Astrocyte of the spinal cord (primary cell): ENCODE results near the gene PP2D1.
"Not testable (repeated sequence)": the region's sequence is repeated elsewhere in the genome, so short reads cannot be mapped to it uniquely, and the experiment has no call there.

Experiments used
- DNase-seq: peaks from one replicate; pipeline ENCODE4 v3.0.0; 2011; ENCODE audit warnings: low read depth, low spot score
- H3K4me3 ChIP-seq: 2 replicates; pipeline ENCODE4 v1.5.1; 2011; ENCODE audit warnings: low read depth, mild to moderate bottlenecking, low read length, moderate library complexity
- in situ Hi-C: cut with HindIII; loops from 2 replicates; pipeline ENCODE4 v1.10.0; 2017; ENCODE audit warnings: low sequenced_read_pairs
- TF ChIP-seq, protein P1 (sequence below): IDR thresholded peaks from 2 replicates; pipeline ENCODE4 v1.5.1; 2012; ENCODE audit warnings: low read depth, mild to moderate bottlenecking, low read length, inconsistent platforms

Gene PP2D1

GRCh38 chr3:20035019-20035418 lies 23.0 kb upstream of the PP2D1 start:
- H3K4me3 ChIP-seq = no peak overlapping the region
- TF ChIP-seq, protein P1, sequence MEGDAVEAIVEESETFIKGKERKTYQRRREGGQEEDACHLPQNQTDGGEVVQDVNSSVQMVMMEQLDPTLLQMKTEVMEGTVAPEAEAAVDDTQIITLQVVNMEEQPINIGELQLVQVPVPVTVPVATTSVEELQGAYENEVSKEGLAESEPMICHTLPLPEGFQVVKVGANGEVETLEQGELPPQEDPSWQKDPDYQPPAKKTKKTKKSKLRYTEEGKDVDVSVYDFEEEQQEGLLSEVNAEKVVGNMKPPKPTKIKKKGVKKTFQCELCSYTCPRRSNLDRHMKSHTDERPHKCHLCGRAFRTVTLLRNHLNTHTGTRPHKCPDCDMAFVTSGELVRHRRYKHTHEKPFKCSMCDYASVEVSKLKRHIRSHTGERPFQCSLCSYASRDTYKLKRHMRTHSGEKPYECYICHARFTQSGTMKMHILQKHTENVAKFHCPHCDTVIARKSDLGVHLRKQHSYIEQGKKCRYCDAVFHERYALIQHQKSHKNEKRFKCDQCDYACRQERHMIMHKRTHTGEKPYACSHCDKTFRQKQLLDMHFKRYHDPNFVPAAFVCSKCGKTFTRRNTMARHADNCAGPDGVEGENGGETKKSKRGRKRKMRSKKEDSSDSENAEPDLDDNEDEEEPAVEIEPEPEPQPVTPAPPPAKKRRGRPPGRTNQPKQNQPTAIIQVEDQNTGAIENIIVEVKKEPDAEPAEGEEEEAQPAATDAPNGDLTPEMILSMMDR = no peak
- DNase-seq = no peak
- in situ Hi-C loops = no loop called here

DNA sequence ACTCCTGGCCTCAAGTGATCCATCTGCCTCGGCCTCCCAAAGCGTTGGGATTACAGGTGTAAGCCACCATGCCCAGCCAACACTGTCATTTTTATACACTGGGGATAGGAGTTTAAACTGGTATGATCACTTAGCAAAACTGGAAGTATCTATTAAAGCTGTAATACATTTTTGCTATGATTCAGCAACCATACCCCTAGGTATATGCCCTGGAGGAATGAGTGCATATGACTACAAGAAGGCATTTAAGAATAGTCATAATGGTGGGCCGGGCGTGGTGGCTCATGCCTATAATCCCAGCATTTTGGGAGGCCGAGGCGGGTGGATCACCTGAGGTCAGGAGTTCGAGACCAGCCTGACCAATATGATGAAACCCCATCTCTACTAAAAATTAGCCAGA lies 19.9 kb upstream of the PP2D1 start:
- H3K4me3 ChIP-seq, in situ Hi-C loops, DNase-seq: not testable (repeated sequence)

DNA sequence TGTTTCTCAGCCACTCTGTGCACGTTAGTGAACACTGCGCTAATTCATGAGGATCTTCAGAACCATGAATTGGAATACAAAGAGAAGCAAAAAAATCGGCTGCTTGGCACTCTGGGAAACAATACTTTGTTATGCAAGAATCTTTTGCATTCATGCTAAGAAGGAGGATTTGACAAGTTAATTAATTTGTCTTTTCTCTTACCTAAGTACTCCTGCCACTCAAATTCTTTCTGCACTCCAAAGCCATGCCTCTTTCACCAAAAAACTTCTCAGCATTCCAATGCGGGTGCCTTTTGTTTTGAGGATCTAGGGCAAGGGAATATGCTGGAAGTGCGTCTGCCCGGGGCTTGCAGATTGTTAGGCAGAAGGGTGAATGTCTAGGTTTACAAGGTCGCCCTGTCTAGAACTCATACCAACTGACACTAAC lies 16.9 kb upstream of the PP2D1 start:
- no peak for DNase-seq
- TF ChIP-seq, protein P1 = no peak
- no peak overlapping the region for H3K4me3 ChIP-seq
- in situ Hi-C loops = no loop called here

DNA sequence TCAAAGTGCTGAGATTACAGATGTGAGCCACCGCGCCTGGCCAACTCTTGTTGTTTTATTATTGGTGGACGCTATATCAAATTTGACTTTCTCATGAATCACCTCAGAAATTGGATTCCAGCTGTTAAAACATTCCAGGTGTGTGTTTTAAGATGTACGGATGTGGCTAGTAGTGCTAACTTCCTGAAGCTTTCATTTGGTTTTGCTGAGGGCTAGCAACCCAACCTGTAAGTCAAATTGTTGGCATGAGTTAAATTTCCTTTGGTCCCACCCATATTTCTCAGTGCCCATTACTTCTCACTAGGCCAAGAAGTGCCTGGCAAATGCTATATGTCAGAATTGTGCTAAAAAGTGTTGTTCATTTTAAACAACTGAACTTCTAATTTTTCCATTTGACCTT lies 15.1 kb upstream of the PP2D1 start:
- in situ Hi-C loops = no loop called here
- no peak overlapping the region for H3K4me3 ChIP-seq
- TF ChIP-seq, protein P1 = no peak
- DNase-seq = no peak

- DNase-seq = no peak
- in situ Hi-C loops = no loop called here
- H3K4me3 ChIP-seq = no peak overlapping the region
- TF ChIP-seq, protein P1 = no peak
Measured at GRCh38 chr3:20023623-20024405, 11.8 kb upstream of the PP2D1 start.

- no peak for DNase-seq
- H3K4me3 ChIP-seq = no peak overlapping the region
- in situ Hi-C loops = no loop called here
- TF ChIP-seq, protein P1 = no peak
Measured at GRCh38 chr3:20022954-20023622, 11.0 kb upstream of the PP2D1 start.

DNA sequence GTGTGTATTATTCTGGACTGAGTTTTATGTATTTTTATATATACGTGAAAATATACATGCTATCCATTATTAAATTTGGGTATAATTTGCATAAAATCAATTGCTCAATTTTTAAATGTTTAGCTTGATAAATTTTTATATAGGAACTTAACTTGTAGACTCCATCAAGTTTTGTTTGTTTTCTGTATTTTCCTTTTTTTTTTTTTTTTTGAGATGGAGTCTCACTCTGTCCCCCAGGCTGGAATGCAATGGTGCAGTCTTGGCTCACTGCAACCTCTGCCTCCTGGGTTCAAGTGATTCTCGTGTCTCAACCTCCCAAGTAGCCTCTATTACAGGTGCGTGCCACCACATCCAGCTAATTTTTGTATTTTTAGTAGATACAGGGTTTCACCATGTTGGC lies 4.0 kb upstream of the PP2D1 start:
- DNase-seq, in situ Hi-C loops, H3K4me3 ChIP-seq: not testable (repeated sequence)
